Endothelial cell of umbilical vein (primary cell): ENCODE measurements around the gene ALKBH8.

Experiments
- POLR2A ChIP-seq: IDR thresholded peaks from 2 replicates; pipeline ENCODE4 v1.6.1; 2012; ENCODE audit warnings: low read depth, mild to moderate bottlenecking, control low read depth, low read length
- POLR2AphosphoS5 ChIP-seq: IDR thresholded peaks from 2 replicates; pipeline ENCODE4 v1.6.1; 2012; ENCODE audit warnings: low read depth, mild to moderate bottlenecking, control low read depth, low read length, moderate library complexity; ENCODE audit not compliant: insufficient read depth
- TF ChIP-seq, protein P1 (sequence below): IDR thresholded peaks from 2 replicates; pipeline ENCODE4 v1.6.1; 2011; ENCODE audit not compliant: insufficient read depth, insufficient read length
- TF ChIP-seq, protein P2 (sequence below), 2 donors: IDR thresholded peaks; 1 replicate in 1 of 2; 2 replicates in 1 of 2; pipeline ENCODE4 v1.5.1; 2011; ENCODE audit warnings: low read length in 2 of 2, mild to moderate bottlenecking in 2 of 2, moderate library complexity in 2 of 2, control low read depth in 1 of 2, inconsistent platforms in 1 of 2, low read depth in 1 of 2; ENCODE audit not compliant: insufficient read depth in 1 of 2; ENCODE audit errors: extremely low read depth in 1 of 2

DNA sequence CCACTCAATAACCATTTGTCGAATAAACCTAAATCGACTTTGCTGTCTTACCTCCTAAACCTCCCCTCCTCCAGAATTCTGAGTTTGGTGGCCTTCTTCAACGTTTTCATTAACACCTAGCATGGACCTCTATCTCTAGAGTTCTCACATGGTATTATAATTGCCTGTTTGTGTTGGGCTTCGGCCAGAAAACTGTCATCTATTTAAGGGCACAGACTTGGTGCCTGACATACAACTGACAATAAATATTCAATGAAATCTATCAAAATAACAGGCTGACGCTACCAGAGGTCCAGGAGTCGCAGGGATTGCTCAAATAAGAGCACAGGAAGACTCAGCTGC lies 687 bp downstream of the ALKBH8 start:
- TF ChIP-seq, protein P1, sequence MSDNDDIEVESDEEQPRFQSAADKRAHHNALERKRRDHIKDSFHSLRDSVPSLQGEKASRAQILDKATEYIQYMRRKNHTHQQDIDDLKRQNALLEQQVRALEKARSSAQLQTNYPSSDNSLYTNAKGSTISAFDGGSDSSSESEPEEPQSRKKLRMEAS: no peak
- TF ChIP-seq, protein P2, sequence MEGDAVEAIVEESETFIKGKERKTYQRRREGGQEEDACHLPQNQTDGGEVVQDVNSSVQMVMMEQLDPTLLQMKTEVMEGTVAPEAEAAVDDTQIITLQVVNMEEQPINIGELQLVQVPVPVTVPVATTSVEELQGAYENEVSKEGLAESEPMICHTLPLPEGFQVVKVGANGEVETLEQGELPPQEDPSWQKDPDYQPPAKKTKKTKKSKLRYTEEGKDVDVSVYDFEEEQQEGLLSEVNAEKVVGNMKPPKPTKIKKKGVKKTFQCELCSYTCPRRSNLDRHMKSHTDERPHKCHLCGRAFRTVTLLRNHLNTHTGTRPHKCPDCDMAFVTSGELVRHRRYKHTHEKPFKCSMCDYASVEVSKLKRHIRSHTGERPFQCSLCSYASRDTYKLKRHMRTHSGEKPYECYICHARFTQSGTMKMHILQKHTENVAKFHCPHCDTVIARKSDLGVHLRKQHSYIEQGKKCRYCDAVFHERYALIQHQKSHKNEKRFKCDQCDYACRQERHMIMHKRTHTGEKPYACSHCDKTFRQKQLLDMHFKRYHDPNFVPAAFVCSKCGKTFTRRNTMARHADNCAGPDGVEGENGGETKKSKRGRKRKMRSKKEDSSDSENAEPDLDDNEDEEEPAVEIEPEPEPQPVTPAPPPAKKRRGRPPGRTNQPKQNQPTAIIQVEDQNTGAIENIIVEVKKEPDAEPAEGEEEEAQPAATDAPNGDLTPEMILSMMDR (IDR thresholded peaks at IDR 0.05; ENCODE audit: extremely low read depth in 1 of 2, insufficient read depth in 1 of 2, low read depth in 1 of 2, low read length in 2 of 2): no peak
- no peak for TF ChIP-seq POLR2A
- no peak for TF ChIP-seq POLR2AphosphoS5
